GM23338 (cell line): ENCODE data around the gene CPNE6. TPM values are rescaled to one million over a fixed set of nuclear protein-coding genes. Genes with fewer than 3 reads are reported as not detected.
A peak's percentile ranks its signal among the peaks of the same experiment; 100 is the strongest.

Experiments
- ATAC-seq: fragments of 200-7000 bp; cut with Tn5 transposase; 3 replicates; pipeline ENCODE4 v1.9.1; 2020
- DNase-seq: peaks from one replicate; pipeline ENCODE4 v3.0.0-alpha.2; 2015; ENCODE audit warnings: low spot score
- H2AFZ ChIP-seq: fragments of 200-600 bp; sonication (generic); 2 replicates; pipeline ENCODE4 v1.8.0; 2016; ENCODE audit warnings: antibody characterized with exemption, mild to moderate bottlenecking, moderate library complexity
- H3F3A ChIP-seq: fragments of 200-600 bp; sonication (generic); replicated peaks from 2 replicates; pipeline ENCODE4 v1.8.0; 2017; ENCODE audit warnings: antibody characterized with exemption, mixed run types, low read depth
- H3K27ac ChIP-seq: fragments of 200-600 bp; sonication (generic); 2 replicates; pipeline ENCODE4 v1.6.1; 2016; ENCODE audit warnings: low read depth
- H3K27me3 ChIP-seq: fragments of 200-600 bp; sonication (generic); 2 replicates; pipeline ENCODE4 v1.8.0; 2016; ENCODE audit warnings: mild to moderate bottlenecking, mixed run types, moderate library complexity; ENCODE audit not compliant: insufficient read depth
- H3K36me3 ChIP-seq: fragments of 200-600 bp; sonication (generic); 2 replicates; pipeline ENCODE4 v1.8.0; 2016; ENCODE audit warnings: mild to moderate bottlenecking; ENCODE audit not compliant: insufficient read depth
- H3K4me1 ChIP-seq: fragments of 200-600 bp; sonication (generic); 2 replicates; pipeline ENCODE4 v1.8.0; 2016; ENCODE audit warnings: mild to moderate bottlenecking, moderate library complexity; ENCODE audit not compliant: insufficient read depth
- H3K4me2 ChIP-seq: fragments of 200-600 bp; sonication (generic); 2 replicates; pipeline ENCODE4 v1.7.1; 2017; ENCODE audit warnings: mixed run types
- H3K4me3 ChIP-seq: fragments of 200-600 bp; sonication (generic); 2 replicates; pipeline ENCODE4 v1.6.1; 2016; ENCODE audit warnings: mixed run types
- H3K79me2 ChIP-seq: fragments of 200-600 bp; sonication (generic); replicated peaks from 2 replicates; pipeline ENCODE4 v1.8.0; 2017; ENCODE audit warnings: mild to moderate bottlenecking; ENCODE audit not compliant: insufficient read depth
- H3K9me2 ChIP-seq: fragments of 200-600 bp; sonication (generic); 2 replicates; pipeline ENCODE4 v1.8.0; 2017; ENCODE audit not compliant: insufficient read depth
- H4K20me1 ChIP-seq: fragments of 200-600 bp; sonication (generic); replicated peaks from 2 replicates; pipeline ENCODE4 v1.8.0; 2017; ENCODE audit warnings: mild to moderate bottlenecking; ENCODE audit not compliant: insufficient read depth
- H3K27ac Mint-ChIP-seq: 2 replicates; pipeline ENCODE4 v1.8.0; 2020; ENCODE audit warnings: inconsistent platforms, mild to moderate bottlenecking, moderate library complexity, mixed read lengths
- H3K27me3 Mint-ChIP-seq: 3 replicates; pipeline ENCODE4 v1.8.0; 2022; ENCODE audit warnings: low read depth, mild to moderate bottlenecking, moderate library complexity, mixed read lengths, inconsistent platforms; ENCODE audit not compliant: insufficient read depth, poor library complexity
- H3K36me3 Mint-ChIP-seq: 3 replicates; pipeline ENCODE4 v1.8.0; 2021; ENCODE audit warnings: low read depth, mild to moderate bottlenecking, inconsistent platforms, moderate library complexity, mixed read lengths
- H3K4me1 Mint-ChIP-seq: 3 replicates; pipeline ENCODE4 v1.8.0; 2020; ENCODE audit warnings: mild to moderate bottlenecking, inconsistent platforms, mixed read lengths
- H3K4me3 Mint-ChIP-seq: 3 replicates; pipeline ENCODE4 v1.8.0; 2021; ENCODE audit warnings: moderate library complexity, mild to moderate bottlenecking, inconsistent platforms, mixed read lengths
- H3K9me3 Mint-ChIP-seq: 3 replicates; pipeline ENCODE4 v1.8.0; 2020; ENCODE audit warnings: moderate library complexity, mild to moderate bottlenecking, inconsistent platforms, mixed read lengths
- NANOG ChIP-seq: IDR thresholded peaks from 2 replicates; pipeline ENCODE4 v1.6.1; 2016; ENCODE audit warnings: antibody characterized with exemption, borderline replicate concordance
- POLR2AphosphoS5 ChIP-seq: IDR thresholded peaks from 2 replicates; pipeline ENCODE4 v1.6.1; 2016; ENCODE audit warnings: antibody characterized with exemption, low read depth
- polyA plus RNA-seq: library from polyadenylated mRNA; unstranded; fragments of >200 nt; fragmentation: Nextera tagmentation; extraction: Ambion mirVana; gene quantifications from 2 replicates; pipeline ENCODE4 v1.2.1, GENCODE V29; 2016
- total RNA-seq: library from RNA; depleted of rRNA; stranded (reverse); fragments of >200 nt; shearing (Covaris generic); gene quantifications from 2 replicates; pipeline ENCODE4 v1.2.3, GENCODE V29; 2014
- TF ChIP-seq, protein P1 (sequence below), 2 experiments: fragments of 200-600 bp in 1 of 2; sonication (generic) in 1 of 2; conservative IDR thresholded peaks; 2 replicates each; pipeline versions ENCODE4 v1.5.1 to v1.6.1; 2016 to 2017; ENCODE audit warnings: antibody characterized with exemption in 2 of 2, low read depth in 2 of 2, mild to moderate bottlenecking in 2 of 2, moderate library complexity in 1 of 2
- TF ChIP-seq, protein P2 (sequence below): IDR thresholded peaks from one replicate; pipeline ENCODE4 v1.6.1; 2018; ENCODE audit warnings: antibody characterized with exemption; ENCODE audit not compliant: unreplicated experiment

Gene CPNE6
- total and polyA plus RNA-seq, 2 experiments from 2014 or later = 0.16 TPM; not detected in 1

DNA sequence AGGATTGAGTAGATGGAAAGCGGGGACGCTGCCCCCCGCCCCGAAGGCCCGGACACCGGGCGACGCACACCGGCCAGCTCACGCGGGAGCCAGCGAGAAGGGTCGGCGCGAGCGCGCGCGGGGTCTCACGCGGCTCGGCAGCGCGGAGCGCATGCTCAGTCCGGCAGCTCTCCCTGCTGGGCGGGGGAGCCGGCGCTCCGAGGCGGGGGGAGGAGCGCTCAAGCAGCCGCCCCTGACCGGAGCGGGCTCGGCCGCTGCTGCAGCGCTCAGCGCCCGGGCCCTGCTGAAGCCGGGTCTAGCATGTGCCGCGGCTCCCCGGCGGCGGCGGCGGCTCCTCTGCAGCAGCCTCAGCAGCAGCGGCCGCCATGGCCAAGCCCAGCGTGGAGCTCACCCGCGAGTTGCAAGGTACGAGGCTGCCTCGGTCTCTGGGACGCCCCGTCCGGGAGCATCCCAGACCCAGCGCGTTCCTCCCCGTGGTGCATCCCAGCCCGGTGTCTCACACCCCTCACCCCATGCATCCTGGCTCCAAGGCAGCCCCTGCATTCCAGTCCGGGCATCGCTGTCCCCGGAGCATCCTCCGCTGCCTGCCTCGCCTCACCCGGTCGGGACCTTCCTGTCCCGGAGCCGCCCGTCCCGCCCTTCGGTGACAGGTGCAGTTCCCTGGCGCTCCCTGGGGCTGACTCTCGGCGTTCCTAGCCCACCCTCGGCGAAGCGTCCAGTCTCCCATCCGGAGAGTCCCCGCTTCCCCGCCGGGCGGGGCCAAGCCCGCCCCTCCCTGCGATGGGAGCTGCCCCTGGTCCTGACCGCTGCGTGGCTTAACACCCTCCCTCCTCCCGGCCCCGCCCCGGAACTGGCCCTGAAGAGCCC, 19.3 kb upstream of the CPNE6 start, which contains the start of gene CARMIL3:
Gene CARMIL3 (plus strand): TSS at position 221 of the 867 bp plus-strand sequence. CDS start 145 bp downstream, at position 366.
- peaks cover 17% of the 10 kb centered on the region for H3K27me3 Mint-ChIP-seq
- TF ChIP-seq, protein P1, sequence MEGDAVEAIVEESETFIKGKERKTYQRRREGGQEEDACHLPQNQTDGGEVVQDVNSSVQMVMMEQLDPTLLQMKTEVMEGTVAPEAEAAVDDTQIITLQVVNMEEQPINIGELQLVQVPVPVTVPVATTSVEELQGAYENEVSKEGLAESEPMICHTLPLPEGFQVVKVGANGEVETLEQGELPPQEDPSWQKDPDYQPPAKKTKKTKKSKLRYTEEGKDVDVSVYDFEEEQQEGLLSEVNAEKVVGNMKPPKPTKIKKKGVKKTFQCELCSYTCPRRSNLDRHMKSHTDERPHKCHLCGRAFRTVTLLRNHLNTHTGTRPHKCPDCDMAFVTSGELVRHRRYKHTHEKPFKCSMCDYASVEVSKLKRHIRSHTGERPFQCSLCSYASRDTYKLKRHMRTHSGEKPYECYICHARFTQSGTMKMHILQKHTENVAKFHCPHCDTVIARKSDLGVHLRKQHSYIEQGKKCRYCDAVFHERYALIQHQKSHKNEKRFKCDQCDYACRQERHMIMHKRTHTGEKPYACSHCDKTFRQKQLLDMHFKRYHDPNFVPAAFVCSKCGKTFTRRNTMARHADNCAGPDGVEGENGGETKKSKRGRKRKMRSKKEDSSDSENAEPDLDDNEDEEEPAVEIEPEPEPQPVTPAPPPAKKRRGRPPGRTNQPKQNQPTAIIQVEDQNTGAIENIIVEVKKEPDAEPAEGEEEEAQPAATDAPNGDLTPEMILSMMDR (conservative IDR thresholded peaks at IDR 0.05; ENCODE audit: low read depth in 2 of 2) = no peak
- TF ChIP-seq POLR2AphosphoS5 = 0 out of 2 replicates have a peak, but pooled peaks have one; percentile 10
- TF ChIP-seq, protein P2, sequence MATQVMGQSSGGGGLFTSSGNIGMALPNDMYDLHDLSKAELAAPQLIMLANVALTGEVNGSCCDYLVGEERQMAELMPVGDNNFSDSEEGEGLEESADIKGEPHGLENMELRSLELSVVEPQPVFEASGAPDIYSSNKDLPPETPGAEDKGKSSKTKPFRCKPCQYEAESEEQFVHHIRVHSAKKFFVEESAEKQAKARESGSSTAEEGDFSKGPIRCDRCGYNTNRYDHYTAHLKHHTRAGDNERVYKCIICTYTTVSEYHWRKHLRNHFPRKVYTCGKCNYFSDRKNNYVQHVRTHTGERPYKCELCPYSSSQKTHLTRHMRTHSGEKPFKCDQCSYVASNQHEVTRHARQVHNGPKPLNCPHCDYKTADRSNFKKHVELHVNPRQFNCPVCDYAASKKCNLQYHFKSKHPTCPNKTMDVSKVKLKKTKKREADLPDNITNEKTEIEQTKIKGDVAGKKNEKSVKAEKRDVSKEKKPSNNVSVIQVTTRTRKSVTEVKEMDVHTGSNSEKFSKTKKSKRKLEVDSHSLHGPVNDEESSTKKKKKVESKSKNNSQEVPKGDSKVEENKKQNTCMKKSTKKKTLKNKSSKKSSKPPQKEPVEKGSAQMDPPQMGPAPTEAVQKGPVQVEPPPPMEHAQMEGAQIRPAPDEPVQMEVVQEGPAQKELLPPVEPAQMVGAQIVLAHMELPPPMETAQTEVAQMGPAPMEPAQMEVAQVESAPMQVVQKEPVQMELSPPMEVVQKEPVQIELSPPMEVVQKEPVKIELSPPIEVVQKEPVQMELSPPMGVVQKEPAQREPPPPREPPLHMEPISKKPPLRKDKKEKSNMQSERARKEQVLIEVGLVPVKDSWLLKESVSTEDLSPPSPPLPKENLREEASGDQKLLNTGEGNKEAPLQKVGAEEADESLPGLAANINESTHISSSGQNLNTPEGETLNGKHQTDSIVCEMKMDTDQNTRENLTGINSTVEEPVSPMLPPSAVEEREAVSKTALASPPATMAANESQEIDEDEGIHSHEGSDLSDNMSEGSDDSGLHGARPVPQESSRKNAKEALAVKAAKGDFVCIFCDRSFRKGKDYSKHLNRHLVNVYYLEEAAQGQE = peak; percentile 90
- no peak for TF ChIP-seq NANOG
- DNase-seq (peak; percentile 90), ATAC-seq (peak; percentile 86)
- Histone ChIP-seq H3K4me2 (peak within 1 kb of the TSS; percentile 97), H3K79me2 (no peaks in the 10 kb centered on the region), H3K4me1 (peaks cover 9% of the 10 kb centered on the region; the same call in 1 of the 2 replicates), H2AFZ (peak within 1 kb of the TSS; percentile 91), H4K20me1 (no peaks in the 10 kb centered on the region), H3K36me3 (no peaks in the 10 kb centered on the region), H3F3A (0 out of 2 replicates have a peak, but pooled peaks cover 4% of the 10 kb centered on the region), H3K9me2 (no peaks in the 10 kb centered on the region), H3K4me3 (peak within 1 kb of the TSS; percentile 92), H3K27me3 (no peaks in the 10 kb centered on the region), H3K27ac (0 out of 2 replicates have a peak within 1 kb of the TSS, but pooled peaks have one; percentile 19)
- peak within 1 kb of the TSS; percentile 69 for H3K27ac Mint-ChIP-seq
- peaks cover 12% of the 10 kb centered on the region; the same call in 2 of the 3 replicates for H3K36me3 Mint-ChIP-seq
- peak within 1 kb of the TSS; percentile 81 for H3K4me3 Mint-ChIP-seq
- peaks cover 22% of the 10 kb centered on the region for H3K4me1 Mint-ChIP-seq
- no peaks in the 10 kb centered on the region for H3K9me3 Mint-ChIP-seq

DNA sequence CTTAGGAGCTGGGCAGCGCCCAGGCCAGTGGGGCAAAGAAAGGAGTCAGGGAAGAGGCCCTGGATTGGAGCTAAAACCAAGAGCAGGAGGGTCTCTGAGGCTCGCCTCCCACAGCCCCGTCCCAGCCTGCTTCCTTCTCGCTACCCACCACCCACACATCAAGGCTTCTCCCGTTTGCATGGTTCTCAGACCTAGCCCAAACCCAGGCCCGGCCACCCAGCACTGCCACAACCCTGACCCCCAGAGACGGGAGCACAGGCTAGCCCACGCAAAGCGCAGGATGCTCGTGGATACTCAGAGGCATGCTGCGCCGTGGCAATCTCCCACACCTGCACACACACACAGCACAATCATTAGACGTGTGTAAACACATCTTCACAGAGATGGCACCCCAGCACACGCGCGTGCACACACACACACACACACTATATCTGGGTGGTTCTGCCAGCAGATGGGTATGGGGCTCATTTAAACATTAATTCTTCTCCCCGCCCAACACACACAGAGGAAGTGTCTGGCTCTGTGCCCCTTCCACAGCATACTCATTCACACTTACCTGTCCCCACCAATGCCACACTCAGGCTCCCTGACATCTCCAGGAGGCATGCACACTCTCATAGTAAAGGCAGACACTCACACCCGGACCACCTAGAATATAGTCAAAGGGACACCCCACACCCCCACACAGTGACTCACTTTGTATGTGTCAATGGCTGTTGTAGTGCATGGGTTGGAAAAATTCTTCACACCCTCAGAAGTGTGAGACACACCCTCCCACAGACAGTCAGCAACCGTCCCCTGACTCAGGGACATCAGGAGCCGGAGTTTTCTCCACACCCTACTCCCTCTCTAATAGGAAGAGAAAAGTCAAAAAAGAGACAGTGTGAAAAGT, 18.5 kb upstream of the CPNE6 start:
- H3F3A ChIP-seq = 0 out of 2 replicates have a peak, but pooled peaks cover 4% of the 10 kb centered on the region
- H3K27me3 ChIP-seq = no peaks in the 10 kb centered on the region
- H3K4me1 ChIP-seq = peaks cover 9% of the 10 kb centered on the region; the same call in 1 of the 2 replicates
- peak overlapping the region; percentile 97 for H3K4me2 ChIP-seq
- H3K36me3 ChIP-seq = no peaks in the 10 kb centered on the region
- no peaks in the 10 kb centered on the region for H4K20me1 ChIP-seq
- no peak for DNase-seq
- peak overlapping the region; percentile 70 for H3K4me3 Mint-ChIP-seq
- H3K4me3 ChIP-seq = peak overlapping the region; percentile 92
- H3K9me3 Mint-ChIP-seq = no peaks in the 10 kb centered on the region
- H3K27ac ChIP-seq = no peak overlapping the region
- H3K4me1 Mint-ChIP-seq = peaks cover 22% of the 10 kb centered on the region
- TF ChIP-seq NANOG (no peak), POLR2AphosphoS5 (0 out of 2 replicates have a peak, but pooled peaks have one; percentile 30)
- no peaks in the 10 kb centered on the region for H3K79me2 ChIP-seq
- H3K27me3 Mint-ChIP-seq = peaks cover 17% of the 10 kb centered on the region
- H3K36me3 Mint-ChIP-seq = peaks cover 12% of the 10 kb centered on the region; the same call in 2 of the 3 replicates
- H2AFZ ChIP-seq = peak overlapping the region; percentile 91; the same call in 1 of the 2 replicates
- H3K27ac Mint-ChIP-seq = no peak overlapping the region
- no peaks in the 10 kb centered on the region for H3K9me2 ChIP-seq
- ATAC-seq = no peak; the same call in 2 of the 3 replicates
